HepG2 (cell line): ENCODE results near the gene NFATC4. TPM values are rescaled to one million over a fixed set of nuclear protein-coding genes. Genes with fewer than 3 reads are reported as not detected.
A peak's percentile ranks its signal among the peaks of the same experiment; 100 is the strongest.

Experiments
- HNF1B ChIP-seq: sonication (generic); formaldehyde crosslinking; IDR thresholded peaks from 2 replicates; pipeline ENCODE4 v1.5.1; 2020; ENCODE audit warnings: mild to moderate bottlenecking, moderate library complexity, missing genetic modification reagents
- PRDM4 ChIP-seq: sonication (generic); formaldehyde crosslinking; IDR thresholded peaks from 2 replicates; pipeline ENCODE4 v1.9.0; 2021; ENCODE audit warnings: missing genetic modification reagents, borderline replicate concordance
- RBM22 ChIP-seq: fragments of 200-400 bp; formaldehyde crosslinking; optimal IDR thresholded peaks from 2 replicates; pipeline ENCODE3; 2017; ENCODE audit warnings: mild to moderate bottlenecking, low read length, moderate library complexity
- SCMH1 ChIP-seq: sonication (generic); formaldehyde crosslinking; IDR thresholded peaks from 2 replicates; pipeline ENCODE4 v1.9.0; 2021; ENCODE audit warnings: missing genetic modification reagents, mild to moderate bottlenecking, borderline replicate concordance
- SIN3A ChIP-seq: IDR thresholded peaks from 2 replicates; pipeline ENCODE4 v1.6.1; 2011; ENCODE audit warnings: low read depth, mild to moderate bottlenecking, control low read depth, low read length, borderline replicate concordance
- SMAD3 ChIP-seq: sonication (generic); formaldehyde crosslinking; IDR thresholded peaks from 2 replicates; pipeline ENCODE4 v1.4.0; 2020; ENCODE audit warnings: missing genetic modification reagents
- TAF1 ChIP-seq: sonication (generic); formaldehyde crosslinking; IDR thresholded peaks from 2 replicates; pipeline ENCODE4 v1.4.0; 2020; ENCODE audit warnings: missing genetic modification reagents
- TBX3 ChIP-seq: fragments of 450-650 bp; IDR thresholded peaks from 2 replicates; pipeline ENCODE4 v1.6.1; 2017; ENCODE audit warnings: antibody characterized with exemption, mild to moderate bottlenecking, inconsistent platforms, borderline replicate concordance
- TOE1 ChIP-seq: sonication (generic); formaldehyde crosslinking; IDR thresholded peaks from 2 replicates; pipeline ENCODE4 v1.4.0; 2020; ENCODE audit warnings: mild to moderate bottlenecking, missing genetic modification reagents
- UBTF ChIP-seq: sonication (generic); formaldehyde crosslinking; IDR thresholded peaks from 2 replicates; pipeline ENCODE4 v1.4.0; 2020; ENCODE audit warnings: mild to moderate bottlenecking, missing genetic modification reagents
- ZNF354B ChIP-seq: sonication (generic); formaldehyde crosslinking; IDR thresholded peaks from 2 replicates; pipeline ENCODE4 v1.8.0; 2022; ENCODE audit warnings: mild to moderate bottlenecking, missing genetic modification reagents
- ZNF367 ChIP-seq: sonication (generic); formaldehyde crosslinking; IDR thresholded peaks from 2 replicates; pipeline ENCODE4 v1.4.0; 2020; ENCODE audit warnings: missing genetic modification reagents, borderline replicate concordance
- ZNF441 ChIP-seq: sonication (generic); formaldehyde crosslinking; IDR thresholded peaks from 2 replicates; pipeline ENCODE4 v1.7.0; 2021; ENCODE audit warnings: missing genetic modification reagents, borderline replicate concordance
- ZNF615 ChIP-seq: sonication (generic); formaldehyde crosslinking; IDR thresholded peaks from 2 replicates; pipeline ENCODE4 v1.5.0; 2020; ENCODE audit warnings: mild to moderate bottlenecking, missing genetic modification reagents, borderline replicate concordance
- ZNF720 ChIP-seq: sonication (generic); formaldehyde crosslinking; IDR thresholded peaks from 2 replicates; pipeline ENCODE4 v1.4.0; 2020; ENCODE audit warnings: missing genetic modification reagents
- ZNF782 ChIP-seq: sonication (generic); formaldehyde crosslinking; IDR thresholded peaks from 2 replicates; pipeline ENCODE4 v1.4.0; 2020; ENCODE audit warnings: missing genetic modification reagents, mild to moderate bottlenecking, borderline replicate concordance
- ZNF883 ChIP-seq: sonication (generic); formaldehyde crosslinking; IDR thresholded peaks from 2 replicates; pipeline ENCODE4 v1.5.1; 2020; ENCODE audit warnings: mild to moderate bottlenecking, missing genetic modification reagents; ENCODE audit errors: not compliant biosample characterization
- polyA plus RNA-seq, 8 experiments: library from polyadenylated mRNA; depleted of rRNA in 3 of 8; stranded (reverse) in 7 of 8; unstranded in 1 of 8; fragments of >200 nt; fragmentation: Illumina TruSeq in 4 of 8; extraction: Trizol in 4 of 8; gene quantifications; 2 replicates each; pipeline versions ENCODE4 v1.2.1 to v1.2.3, GENCODE V29; 2011 to 2016; ENCODE audit warnings: low read depth in 4 of 8, missing spikeins in 1 of 8, mixed read lengths in 1 of 8; ENCODE audit not compliant: insufficient read depth in 1 of 8
- total RNA-seq, 5 experiments: library from RNA; depleted of rRNA; stranded (reverse); fragments of >200 nt; fragmentation: Illumina TruSeq; extraction: Trizol; gene quantifications; 2 replicates each; pipeline ENCODE4 v1.2.3, GENCODE V29; 2016; ENCODE audit warnings: low read depth in 1 of 5
- TF ChIP-seq, protein P1 (sequence below): IDR thresholded peaks from 2 replicates; pipeline ENCODE4 v1.4.0; 2020; ENCODE audit warnings: mild to moderate bottlenecking, missing genetic modification reagents

NFATC4 gene
- total and polyA plus RNA-seq, 2 of the 13 experiments (the other 11 are each of a cell fraction or from before 2014, with no cell fraction given) = 0.04 to 0.15 TPM

GRCh38 chr14:24422694-24423601 lies 55.0 kb downstream of the NFATC4 start (continued):
- TF ChIP-seq HNF1B (CRISPR knock-in tag) (no peak), SMAD3 (CRISPR knock-in tag) (0 out of 2 replicates have a peak, but pooled peaks have one; percentile 34), ZNF883 (CRISPR knock-in tag) (peak; percentile 80), TAF1 (CRISPR knock-in tag) (0 out of 2 replicates have a peak, but pooled peaks have one; percentile 5), SCMH1 (CRISPR knock-in tag) (no peak), TBX3 (no peak), PRDM4 (no peak), SIN3A (no peak), ZNF720 (no peak), ZNF782 (CRISPR knock-in tag) (no peak), ZNF367 (CRISPR knock-in tag) (no peak), TOE1 (CRISPR knock-in tag) (no peak), UBTF (CRISPR knock-in tag) (0 out of 2 replicates have a peak, but pooled peaks have one; percentile 46), ZNF354B (CRISPR knock-in tag) (no peak), ZNF441 (CRISPR knock-in tag) (0 out of 2 replicates have a peak, but pooled peaks have one; percentile 19), RBM22 (no peak), ZNF615 (CRISPR knock-in tag) (no peak)
- TF ChIP-seq, protein P1, sequence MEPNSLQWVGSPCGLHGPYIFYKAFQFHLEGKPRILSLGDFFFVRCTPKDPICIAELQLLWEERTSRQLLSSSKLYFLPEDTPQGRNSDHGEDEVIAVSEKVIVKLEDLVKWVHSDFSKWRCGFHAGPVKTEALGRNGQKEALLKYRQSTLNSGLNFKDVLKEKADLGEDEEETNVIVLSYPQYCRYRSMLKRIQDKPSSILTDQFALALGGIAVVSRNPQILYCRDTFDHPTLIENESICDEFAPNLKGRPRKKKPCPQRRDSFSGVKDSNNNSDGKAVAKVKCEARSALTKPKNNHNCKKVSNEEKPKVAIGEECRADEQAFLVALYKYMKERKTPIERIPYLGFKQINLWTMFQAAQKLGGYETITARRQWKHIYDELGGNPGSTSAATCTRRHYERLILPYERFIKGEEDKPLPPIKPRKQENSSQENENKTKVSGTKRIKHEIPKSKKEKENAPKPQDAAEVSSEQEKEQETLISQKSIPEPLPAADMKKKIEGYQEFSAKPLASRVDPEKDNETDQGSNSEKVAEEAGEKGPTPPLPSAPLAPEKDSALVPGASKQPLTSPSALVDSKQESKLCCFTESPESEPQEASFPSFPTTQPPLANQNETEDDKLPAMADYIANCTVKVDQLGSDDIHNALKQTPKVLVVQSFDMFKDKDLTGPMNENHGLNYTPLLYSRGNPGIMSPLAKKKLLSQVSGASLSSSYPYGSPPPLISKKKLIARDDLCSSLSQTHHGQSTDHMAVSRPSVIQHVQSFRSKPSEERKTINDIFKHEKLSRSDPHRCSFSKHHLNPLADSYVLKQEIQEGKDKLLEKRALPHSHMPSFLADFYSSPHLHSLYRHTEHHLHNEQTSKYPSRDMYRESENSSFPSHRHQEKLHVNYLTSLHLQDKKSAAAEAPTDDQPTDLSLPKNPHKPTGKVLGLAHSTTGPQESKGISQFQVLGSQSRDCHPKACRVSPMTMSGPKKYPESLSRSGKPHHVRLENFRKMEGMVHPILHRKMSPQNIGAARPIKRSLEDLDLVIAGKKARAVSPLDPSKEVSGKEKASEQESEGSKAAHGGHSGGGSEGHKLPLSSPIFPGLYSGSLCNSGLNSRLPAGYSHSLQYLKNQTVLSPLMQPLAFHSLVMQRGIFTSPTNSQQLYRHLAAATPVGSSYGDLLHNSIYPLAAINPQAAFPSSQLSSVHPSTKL (CRISPR knock-in tag) = peak; percentile 43; the same call in 1 of the 2 replicates
